Natural killer cell (primary cell): Measurements from ENCODE around the gene PDGFC. TPM values are rescaled to one million over a fixed set of nuclear protein-coding genes. Genes with fewer than 3 reads are reported as not detected.

Source experiments
- ATAC-seq, 3 donors: fragments of 150-1000 bp in 2 of 3; fragments of 200-7000 bp in 1 of 3; cut with Tn5 transposase; 1 replicate in 1 of 3; 2 replicates in 2 of 3; pipeline ENCODE4 v1.10.0; 2021; ENCODE audit warnings: mild to moderate bottlenecking in 2 of 3, moderate library complexity in 2 of 3
- DNase-seq, 2 donors: peaks; one replicate each; pipeline versions ENCODE4 v3.0.0 to v3.0.0-alpha.2; 2013 to 2021; ENCODE audit warnings: mixed read lengths in 1 of 2
- H3K27ac ChIP-seq: one replicate; pipeline ENCODE4 v1.5.1; 2013; ENCODE audit warnings: mild to moderate bottlenecking, low read length
- H3K27me3 ChIP-seq: one replicate; pipeline ENCODE4 v1.6.1; 2013; ENCODE audit warnings: low read length; ENCODE audit not compliant: control insufficient read depth, insufficient read depth
- H3K36me3 ChIP-seq: one replicate; pipeline ENCODE4 v1.6.1; 2013; ENCODE audit warnings: low read length; ENCODE audit not compliant: control insufficient read depth, insufficient read depth
- H3K4me1 ChIP-seq: one replicate; pipeline ENCODE4 v1.6.1; 2013; ENCODE audit warnings: low read length; ENCODE audit not compliant: control insufficient read depth, insufficient read depth
- H3K4me3 ChIP-seq: one replicate; pipeline ENCODE4 v1.5.1; 2013; ENCODE audit warnings: low read length
- H3K9me3 ChIP-seq: one replicate; pipeline ENCODE4 v1.6.1; 2013; ENCODE audit warnings: low read length; ENCODE audit not compliant: control insufficient read depth, insufficient read depth
- H3K27ac Mint-ChIP-seq, 2 donors: one replicate each; pipeline ENCODE4 v1.8.0; 2022; ENCODE audit warnings: mild to moderate bottlenecking in 2 of 2, mixed read lengths in 2 of 2, moderate library complexity in 1 of 2
- H3K27me3 Mint-ChIP-seq, 2 donors: one replicate each; pipeline ENCODE4 v1.8.0; 2022; ENCODE audit warnings: low read depth in 2 of 2, mixed read lengths in 2 of 2
- H3K36me3 Mint-ChIP-seq: one replicate; pipeline ENCODE4 v1.8.0; 2022; ENCODE audit warnings: mixed read lengths
- H3K4me1 Mint-ChIP-seq, 2 donors: one replicate each; pipeline ENCODE4 v1.8.0; 2022; ENCODE audit warnings: mixed read lengths in 2 of 2
- H3K4me3 Mint-ChIP-seq: one replicate; pipeline ENCODE4 v1.8.0; 2022; ENCODE audit warnings: mild to moderate bottlenecking, moderate library complexity, mixed read lengths
- H3K9me3 Mint-ChIP-seq, 2 donors: one replicate each; pipeline ENCODE4 v1.8.0; 2022; ENCODE audit warnings: mixed read lengths in 2 of 2
- WGBS: methylation state at CpG from one replicate; pipeline ENCODE4 v1.1.7; 2013; ENCODE audit warnings: missing lambda C conversion rate; ENCODE audit not compliant: insufficient coverage; 5-methylcytosine and 5-hydroxymethylcytosine counted together
- intact Hi-C: fragments of 100-400 bp; cut with micrococcal nuclease; formaldehyde crosslinking; loops from one replicate; pipeline ENCODE4 v1.14.2; 2022
- total RNA-seq, 4 donors: library from RNA; stranded (reverse); fragments of 120-200 nt in 1 of 4; gene quantifications; one replicate each; pipeline versions ENCODE4 v1.2.3 to v1.2.4, GENCODE V29; 2013 to 2022
- TF ChIP-seq, protein P1 (sequence below): fragments of 200-600 bp; IDR thresholded peaks from one replicate; pipeline ENCODE4 v1.8.0; 2022; ENCODE audit warnings: antibody characterized with exemption

Gene PDGFC
- total RNA-seq, 3 donors from 2014 or later (not counting 1 experiment from before 2014, with no cell fraction given), result 0.72 to 1.6 (median 0.90) TPM

DNA sequence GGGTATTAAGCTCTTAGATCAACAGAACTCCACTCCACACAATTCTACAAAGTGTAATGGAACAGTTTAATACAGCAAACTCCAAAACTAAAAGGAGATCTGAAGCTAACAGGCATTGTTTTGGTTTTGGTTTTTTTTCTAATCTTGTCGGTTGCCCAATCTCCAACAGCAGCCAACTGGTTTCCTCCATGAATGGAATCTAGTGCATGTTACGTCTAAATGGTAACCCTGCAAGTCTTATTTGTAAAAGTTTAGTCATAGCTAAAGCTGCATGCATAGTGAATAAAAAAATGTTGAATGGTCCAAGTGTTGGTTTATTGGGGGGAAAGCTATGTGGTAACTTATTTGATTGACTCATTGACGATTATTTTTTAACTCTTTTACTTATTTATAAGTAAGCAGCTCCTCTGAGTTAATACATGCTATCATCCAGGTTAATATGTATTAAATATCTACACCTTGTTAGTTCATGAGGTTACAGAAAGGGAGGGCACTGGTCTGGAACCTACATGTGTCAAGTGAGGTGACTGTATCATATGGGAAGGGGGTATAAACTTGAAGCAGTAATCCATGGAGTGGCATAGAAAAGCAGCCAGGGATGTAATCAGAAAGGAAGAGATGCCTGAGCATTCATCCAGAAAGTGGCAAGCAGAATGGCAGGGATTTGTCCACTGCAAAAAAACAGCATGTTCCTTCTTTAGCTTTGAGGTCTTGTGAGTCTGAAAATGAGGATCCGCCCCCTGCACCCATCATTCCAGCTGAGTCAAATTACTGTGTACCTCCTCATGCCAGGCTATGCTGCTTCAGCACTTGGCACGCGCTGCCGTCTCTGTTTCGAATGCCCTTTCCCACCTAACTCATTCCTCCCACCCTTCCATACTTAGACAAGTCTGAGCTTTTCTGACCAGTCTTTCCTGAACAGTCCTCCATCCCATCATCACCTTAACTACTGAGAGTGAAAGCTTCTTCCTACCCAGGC, 81.7 kb downstream of the PDGFC start:
- H3K4me1 ChIP-seq, result no peaks in the 10 kb centered on the region
- TF ChIP-seq, protein P1, sequence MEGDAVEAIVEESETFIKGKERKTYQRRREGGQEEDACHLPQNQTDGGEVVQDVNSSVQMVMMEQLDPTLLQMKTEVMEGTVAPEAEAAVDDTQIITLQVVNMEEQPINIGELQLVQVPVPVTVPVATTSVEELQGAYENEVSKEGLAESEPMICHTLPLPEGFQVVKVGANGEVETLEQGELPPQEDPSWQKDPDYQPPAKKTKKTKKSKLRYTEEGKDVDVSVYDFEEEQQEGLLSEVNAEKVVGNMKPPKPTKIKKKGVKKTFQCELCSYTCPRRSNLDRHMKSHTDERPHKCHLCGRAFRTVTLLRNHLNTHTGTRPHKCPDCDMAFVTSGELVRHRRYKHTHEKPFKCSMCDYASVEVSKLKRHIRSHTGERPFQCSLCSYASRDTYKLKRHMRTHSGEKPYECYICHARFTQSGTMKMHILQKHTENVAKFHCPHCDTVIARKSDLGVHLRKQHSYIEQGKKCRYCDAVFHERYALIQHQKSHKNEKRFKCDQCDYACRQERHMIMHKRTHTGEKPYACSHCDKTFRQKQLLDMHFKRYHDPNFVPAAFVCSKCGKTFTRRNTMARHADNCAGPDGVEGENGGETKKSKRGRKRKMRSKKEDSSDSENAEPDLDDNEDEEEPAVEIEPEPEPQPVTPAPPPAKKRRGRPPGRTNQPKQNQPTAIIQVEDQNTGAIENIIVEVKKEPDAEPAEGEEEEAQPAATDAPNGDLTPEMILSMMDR, result no peak
- DNase-seq, result no peak
- H3K9me3 ChIP-seq, result no peaks in the 10 kb centered on the region
- ATAC-seq, result no peak
- H3K27me3 Mint-ChIP-seq, result no peaks in the 10 kb centered on the region
- no peaks in the 10 kb centered on the region for H3K36me3 ChIP-seq
- no peaks in the 10 kb centered on the region for H3K4me1 Mint-ChIP-seq
- H3K4me3 Mint-ChIP-seq, result no peak overlapping the region
- 90% methylated on average over 7 of the region's 8 CpGs for WGBS
- intact Hi-C loops, result no loop called here
- no peak overlapping the region for H3K4me3 ChIP-seq
- H3K9me3 Mint-ChIP-seq, result peaks cover 0 to 1% of the 10 kb centered on the region in 2 donors
- no peak overlapping the region for H3K27ac Mint-ChIP-seq
- no peaks in the 10 kb centered on the region for H3K27me3 ChIP-seq
- no peak overlapping the region for H3K27ac ChIP-seq
- H3K36me3 Mint-ChIP-seq, result no peaks in the 10 kb centered on the region

DNA sequence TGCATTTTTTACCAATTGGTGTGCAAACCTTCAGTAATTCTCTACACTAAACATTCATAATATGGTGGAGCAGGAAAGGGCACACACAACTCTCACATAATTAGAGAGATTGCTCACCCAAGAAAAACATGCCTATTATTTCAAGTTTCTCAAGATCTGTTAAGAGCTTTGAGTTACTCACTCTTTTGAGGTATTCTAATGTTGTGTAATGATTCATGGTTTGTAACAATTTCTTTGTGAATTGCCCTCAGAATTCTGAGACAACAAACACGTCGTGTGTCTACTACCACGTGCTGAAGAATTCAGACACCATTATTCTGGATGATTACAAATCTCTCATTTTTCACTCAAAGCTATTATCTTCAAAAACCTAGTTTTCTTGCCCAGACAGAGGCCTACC, 82.8 kb downstream of the PDGFC start:
- intact Hi-C loops, result no loop called here
- no peaks in the 10 kb centered on the region for H3K27me3 ChIP-seq
- 87% methylated on average over 3 of the region's 3 CpGs for WGBS
- no peaks in the 10 kb centered on the region for H3K36me3 ChIP-seq
- no peaks in the 10 kb centered on the region for H3K4me1 ChIP-seq
- H3K36me3 Mint-ChIP-seq, result no peaks in the 10 kb centered on the region
- H3K27me3 Mint-ChIP-seq, result no peaks in the 10 kb centered on the region
- no peak overlapping the region for H3K4me3 ChIP-seq
- DNase-seq, result no peak
- no peaks in the 10 kb centered on the region for H3K4me1 Mint-ChIP-seq
- H3K9me3 ChIP-seq, result no peaks in the 10 kb centered on the region
- TF ChIP-seq, protein P1, result no peak
- no peak overlapping the region for H3K4me3 Mint-ChIP-seq
- no peak for ATAC-seq
- H3K9me3 Mint-ChIP-seq, result peaks cover 0 to 3% of the 10 kb centered on the region in 2 donors
- H3K27ac ChIP-seq, result no peak overlapping the region
- H3K27ac Mint-ChIP-seq, result no peak overlapping the region

DNA sequence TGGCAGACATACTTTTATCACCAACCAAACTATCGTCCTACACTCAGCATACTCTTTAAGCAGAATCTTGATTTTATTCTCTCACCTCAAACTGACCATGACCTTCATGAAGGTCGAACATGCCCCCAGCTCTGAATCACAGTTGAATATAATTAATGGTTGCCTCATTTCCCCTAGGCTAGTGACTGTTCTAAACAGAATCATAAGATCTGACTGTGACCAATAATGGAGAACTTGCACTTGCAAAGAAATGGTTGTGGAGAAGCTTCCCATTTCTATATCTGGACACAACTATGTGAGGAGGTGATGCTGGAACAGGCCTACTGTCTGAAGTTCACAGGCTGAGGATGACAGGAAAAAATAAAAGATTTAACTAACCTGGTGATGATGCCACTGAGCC, 85.1 kb downstream of the PDGFC start:
- H3K27me3 ChIP-seq, result no peaks in the 10 kb centered on the region
- no peaks in the 10 kb centered on the region for H3K4me1 Mint-ChIP-seq
- H3K27ac Mint-ChIP-seq, result no peak overlapping the region
- no peak overlapping the region for H3K4me3 Mint-ChIP-seq
- H3K27me3 Mint-ChIP-seq, result no peaks in the 10 kb centered on the region
- peaks cover 2 to 3% of the 10 kb centered on the region in 2 donors for H3K9me3 Mint-ChIP-seq
- no peaks in the 10 kb centered on the region for H3K9me3 ChIP-seq
- DNase-seq, result no peak
- H3K27ac ChIP-seq, result no peak overlapping the region
- H3K4me3 ChIP-seq, result no peak overlapping the region
- no peaks in the 10 kb centered on the region for H3K36me3 Mint-ChIP-seq
- 83% methylated on average over 2 of the region's 2 CpGs for WGBS
- H3K36me3 ChIP-seq, result no peaks in the 10 kb centered on the region
- no peaks in the 10 kb centered on the region for H3K4me1 ChIP-seq
- TF ChIP-seq, protein P1, result no peak
- ATAC-seq, result no peak
- intact Hi-C loops, result no loop called here
